Endodermal cell (in vitro differentiated cells): ENCODE results near the gene CYP26C1. TPM values are rescaled to one million over a fixed set of nuclear protein-coding genes. Genes with fewer than 3 reads are reported as not detected.

Source experiments
- DNase-seq: peaks from one replicate; pipeline ENCODE4 v3.0.0-alpha.2; 2017
- H3K27ac ChIP-seq: 2 replicates; pipeline ENCODE4 v1.5.1; 2013; ENCODE audit warnings: mild to moderate bottlenecking, low read depth, low read length, moderate library complexity
- H3K27me3 ChIP-seq: 2 replicates; pipeline ENCODE4 v1.6.1; 2013; ENCODE audit warnings: mild to moderate bottlenecking, low read length, moderate library complexity; ENCODE audit not compliant: insufficient read depth, control insufficient read depth, poor library complexity, severe bottlenecking
- H3K36me3 ChIP-seq: 2 replicates; pipeline ENCODE4 v1.7.0; 2013; ENCODE audit warnings: mild to moderate bottlenecking, low read length, moderate library complexity; ENCODE audit not compliant: control insufficient read depth, insufficient read depth
- H3K4me1 ChIP-seq: one replicate; pipeline ENCODE4 v1.7.0; 2013; ENCODE audit warnings: low read length; ENCODE audit not compliant: control insufficient read depth, insufficient read depth
- H3K4me3 ChIP-seq: 2 replicates; pipeline ENCODE4 v1.5.1; 2013; ENCODE audit warnings: mild to moderate bottlenecking, low read length, moderate library complexity
- H3K9ac ChIP-seq: 2 replicates; pipeline ENCODE4 v1.6.1; 2013; ENCODE audit warnings: mild to moderate bottlenecking, low read length, moderate library complexity; ENCODE audit not compliant: poor library complexity, severe bottlenecking; ENCODE audit errors: extremely low read depth
- H3K9me3 ChIP-seq: 2 replicates; pipeline ENCODE4 v1.6.1; 2013; ENCODE audit warnings: mild to moderate bottlenecking, low read length, moderate library complexity; ENCODE audit not compliant: control insufficient read depth
- H3K27ac Mint-ChIP-seq: 2 replicates; pipeline ENCODE4 v1.8.0; 2020; ENCODE audit warnings: mixed read lengths
- H3K27me3 Mint-ChIP-seq: 2 replicates; pipeline ENCODE4 v1.8.0; 2021; ENCODE audit warnings: mild to moderate bottlenecking, mixed read lengths; ENCODE audit not compliant: insufficient read depth
- H3K36me3 Mint-ChIP-seq: 2 replicates; pipeline ENCODE4 v1.8.0; 2020; ENCODE audit warnings: low read depth, mixed read lengths
- H3K4me1 Mint-ChIP-seq: 2 replicates; pipeline ENCODE4 v1.8.0; 2020; ENCODE audit warnings: mixed read lengths
- H3K4me3 Mint-ChIP-seq: 2 replicates; pipeline ENCODE4 v1.8.0; 2020; ENCODE audit warnings: mild to moderate bottlenecking, moderate library complexity, mixed read lengths
- H3K9me3 Mint-ChIP-seq: 2 replicates; pipeline ENCODE4 v1.8.0; 2020; ENCODE audit warnings: mild to moderate bottlenecking, mixed read lengths
- WGBS, 2 experiments: methylation state at CpG; one replicate each; pipeline versions ENCODE4 v1.1.5 to v1.1.7; 2013; ENCODE audit warnings: missing lambda C conversion rate in 2 of 2, mixed read lengths in 1 of 2; ENCODE audit not compliant: insufficient coverage in 1 of 2, insufficient read length in 1 of 2; 5-methylcytosine and 5-hydroxymethylcytosine counted together
- total RNA-seq, 2 donors: library from RNA; stranded (reverse); fragmentation: NEBNext Ultra II Directional in 1 of 2; extraction: Animal tissue kit (Norgen Biotek cat#: 25700) in 1 of 2; gene quantifications; 2 replicates in 1 of 2; 3 replicates in 1 of 2; pipeline ENCODE4 v1.2.1, GENCODE V29; 2021
- TF ChIP-seq, protein P1 (sequence below): fragments of 200-600 bp; sonication (generic); conservative IDR thresholded peaks from 2 replicates; pipeline ENCODE4 v1.5.0; 2021; ENCODE audit warnings: antibody characterized with exemption, mild to moderate bottlenecking

CYP26C1 gene
- total RNA-seq, 2 donors from 2014 or later, result 0.35 to 0.44 TPM

GRCh38 chr10:93079663-93080349, 19.2 kb downstream of the CYP26C1 start:
- peak; percentile 75 for DNase-seq
- Histone ChIP-seq H3K4me1 (no peaks in the 10 kb centered on the region), H3K4me3 (no peak overlapping the region), H3K9me3 (no peaks in the 10 kb centered on the region), H3K9ac (no peak overlapping the region), H3K36me3 (peaks cover 36% of the 10 kb centered on the region), H3K27me3 (no peaks in the 10 kb centered on the region), H3K27ac (no peak overlapping the region)
- Mint-ChIP-seq H3K27ac (peak overlapping the region; percentile 81), H3K4me1 (peaks cover 17% of the 10 kb centered on the region), H3K4me3 (no peak overlapping the region), H3K36me3 (peaks cover 29% of the 10 kb centered on the region), H3K9me3 (no peaks in the 10 kb centered on the region), H3K27me3 (peaks cover 12% of the 10 kb centered on the region)
- TF ChIP-seq, protein P1, sequence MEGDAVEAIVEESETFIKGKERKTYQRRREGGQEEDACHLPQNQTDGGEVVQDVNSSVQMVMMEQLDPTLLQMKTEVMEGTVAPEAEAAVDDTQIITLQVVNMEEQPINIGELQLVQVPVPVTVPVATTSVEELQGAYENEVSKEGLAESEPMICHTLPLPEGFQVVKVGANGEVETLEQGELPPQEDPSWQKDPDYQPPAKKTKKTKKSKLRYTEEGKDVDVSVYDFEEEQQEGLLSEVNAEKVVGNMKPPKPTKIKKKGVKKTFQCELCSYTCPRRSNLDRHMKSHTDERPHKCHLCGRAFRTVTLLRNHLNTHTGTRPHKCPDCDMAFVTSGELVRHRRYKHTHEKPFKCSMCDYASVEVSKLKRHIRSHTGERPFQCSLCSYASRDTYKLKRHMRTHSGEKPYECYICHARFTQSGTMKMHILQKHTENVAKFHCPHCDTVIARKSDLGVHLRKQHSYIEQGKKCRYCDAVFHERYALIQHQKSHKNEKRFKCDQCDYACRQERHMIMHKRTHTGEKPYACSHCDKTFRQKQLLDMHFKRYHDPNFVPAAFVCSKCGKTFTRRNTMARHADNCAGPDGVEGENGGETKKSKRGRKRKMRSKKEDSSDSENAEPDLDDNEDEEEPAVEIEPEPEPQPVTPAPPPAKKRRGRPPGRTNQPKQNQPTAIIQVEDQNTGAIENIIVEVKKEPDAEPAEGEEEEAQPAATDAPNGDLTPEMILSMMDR, result no peak
- WGBS, 2 experiments, result 83 to 87% methylated on average over 8 to 9 of the region's 9 CpGs

GRCh38 chr10:93080350-93081046, 19.9 kb downstream of the CYP26C1 start:
- H3K4me3 ChIP-seq, result no peak overlapping the region
- peak; percentile 89 for DNase-seq
- no peaks in the 10 kb centered on the region for H3K4me1 ChIP-seq
- 70 to 73% methylated on average over 19 to 22 of the region's 22 CpGs for WGBS, 2 experiments
- Mint-ChIP-seq H3K9me3 (no peaks in the 10 kb centered on the region), H3K4me3 (no peak overlapping the region), H3K36me3 (peaks cover 22% of the 10 kb centered on the region), H3K27ac (peak overlapping the region; percentile 81), H3K4me1 (peaks cover 17% of the 10 kb centered on the region), H3K27me3 (peaks cover 5% of the 10 kb centered on the region)
- no peak overlapping the region for H3K27ac ChIP-seq
- no peak overlapping the region for H3K9ac ChIP-seq
- no peaks in the 10 kb centered on the region for H3K27me3 ChIP-seq
- TF ChIP-seq, protein P1, result peak; percentile 96
- no peaks in the 10 kb centered on the region for H3K9me3 ChIP-seq
- H3K36me3 ChIP-seq, result peaks cover 29% of the 10 kb centered on the region

DNA sequence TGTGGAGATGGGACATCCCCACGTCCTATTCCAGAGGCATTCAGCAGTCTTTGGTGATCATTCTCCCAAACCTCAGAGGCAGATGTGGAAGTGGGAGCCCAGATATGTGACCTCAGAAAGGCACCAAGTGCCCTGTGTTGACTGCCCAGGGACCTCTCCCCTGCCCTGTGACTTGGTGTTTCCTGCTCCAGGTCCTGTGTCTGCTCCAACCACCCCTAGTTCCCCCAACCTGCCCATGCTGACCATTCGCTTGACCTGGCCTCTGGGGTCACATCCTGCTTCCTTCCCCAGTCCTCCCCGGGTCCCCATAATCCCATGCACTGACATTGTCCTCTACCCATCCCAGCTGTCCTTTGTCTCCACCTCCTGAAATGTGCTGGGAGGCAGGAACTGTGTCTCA, 20.7 kb downstream of the CYP26C1 start:
- H3K27me3 ChIP-seq, result no peaks in the 10 kb centered on the region
- H3K36me3 ChIP-seq, result peaks cover 21% of the 10 kb centered on the region
- H3K4me3 Mint-ChIP-seq, result no peak overlapping the region
- no peaks in the 10 kb centered on the region for H3K9me3 ChIP-seq
- no peaks in the 10 kb centered on the region for H3K27me3 Mint-ChIP-seq
- H3K27ac Mint-ChIP-seq, result no peak overlapping the region
- 90 to 96% methylated on average over 3 of the region's 3 CpGs for WGBS, 2 experiments
- peaks cover 14% of the 10 kb centered on the region for H3K36me3 Mint-ChIP-seq
- no peak overlapping the region for H3K9ac ChIP-seq
- TF ChIP-seq, protein P1, result no peak
- H3K9me3 Mint-ChIP-seq, result no peaks in the 10 kb centered on the region
- peaks cover 17% of the 10 kb centered on the region for H3K4me1 Mint-ChIP-seq
- H3K27ac ChIP-seq, result no peak overlapping the region
- DNase-seq, result no peak
- H3K4me3 ChIP-seq, result no peak overlapping the region
- no peaks in the 10 kb centered on the region for H3K4me1 ChIP-seq
